ENCODE results near the gene CX3CL1.

DNA sequence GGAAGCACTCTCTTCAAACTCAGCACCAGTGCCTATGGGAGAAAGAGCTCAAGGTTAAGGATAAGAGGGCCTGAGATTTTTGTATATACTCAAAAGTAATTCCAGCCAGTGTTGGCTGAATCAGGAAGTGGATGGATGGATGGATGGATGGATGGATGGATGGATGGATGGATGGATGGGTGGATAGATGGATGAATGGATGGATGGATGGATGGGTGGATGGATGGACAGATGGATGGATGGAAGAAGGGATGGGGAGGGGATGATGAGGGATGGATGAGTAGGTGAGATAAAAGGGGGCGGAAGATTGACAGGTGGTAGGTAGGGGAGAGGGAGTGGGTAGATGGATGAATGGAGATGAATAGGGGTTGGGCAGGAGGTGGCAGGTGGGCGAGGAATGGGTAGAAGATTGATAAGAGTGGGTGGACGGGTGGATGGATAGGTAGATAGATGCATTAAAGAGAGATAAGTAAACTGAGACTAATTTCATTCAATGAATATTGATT is 4.1 kb downstream of the CX3CL1 start:
- TF ChIP-seq, protein P1, sequence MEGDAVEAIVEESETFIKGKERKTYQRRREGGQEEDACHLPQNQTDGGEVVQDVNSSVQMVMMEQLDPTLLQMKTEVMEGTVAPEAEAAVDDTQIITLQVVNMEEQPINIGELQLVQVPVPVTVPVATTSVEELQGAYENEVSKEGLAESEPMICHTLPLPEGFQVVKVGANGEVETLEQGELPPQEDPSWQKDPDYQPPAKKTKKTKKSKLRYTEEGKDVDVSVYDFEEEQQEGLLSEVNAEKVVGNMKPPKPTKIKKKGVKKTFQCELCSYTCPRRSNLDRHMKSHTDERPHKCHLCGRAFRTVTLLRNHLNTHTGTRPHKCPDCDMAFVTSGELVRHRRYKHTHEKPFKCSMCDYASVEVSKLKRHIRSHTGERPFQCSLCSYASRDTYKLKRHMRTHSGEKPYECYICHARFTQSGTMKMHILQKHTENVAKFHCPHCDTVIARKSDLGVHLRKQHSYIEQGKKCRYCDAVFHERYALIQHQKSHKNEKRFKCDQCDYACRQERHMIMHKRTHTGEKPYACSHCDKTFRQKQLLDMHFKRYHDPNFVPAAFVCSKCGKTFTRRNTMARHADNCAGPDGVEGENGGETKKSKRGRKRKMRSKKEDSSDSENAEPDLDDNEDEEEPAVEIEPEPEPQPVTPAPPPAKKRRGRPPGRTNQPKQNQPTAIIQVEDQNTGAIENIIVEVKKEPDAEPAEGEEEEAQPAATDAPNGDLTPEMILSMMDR (conservative IDR thresholded peaks at IDR 0.05 in 1 of 2, IDR thresholded peaks at IDR 0.05 in 1 of 2; ENCODE audit: extremely low read depth in 1 of 2, insufficient read depth in 1 of 2, low read depth in 1 of 2, low read length in 2 of 2) = no peak
- TF ChIP-seq EZH2 (IDR thresholded peaks at IDR 0.05; ENCODE audit: borderline replicate concordance, low read length) = no peak
